Prostate gland (tissue), 2 donors: ENCODE results near the gene SH2D3A. TPM values are rescaled to one million over a fixed set of nuclear protein-coding genes. Genes with fewer than 3 reads are reported as not detected.

Experiments
- DNase-seq: peaks from one replicate; pipeline ENCODE4 v3.0.0-alpha.2; 2019; ENCODE audit warnings: low spot score
- H3K27ac ChIP-seq, 2 donors: fragments of 200-600 bp; sonication (generic); 2 replicates each; pipeline ENCODE4 v1.5.1; 2017 to 2019
- H3K27me3 ChIP-seq: fragments of 200-600 bp; sonication (generic); replicated peaks from 2 replicates; pipeline ENCODE4 v1.5.1; 2019; ENCODE audit not compliant: insufficient read depth
- H3K36me3 ChIP-seq, 2 donors: fragments of 200-600 bp; sonication (generic); 1 replicate in 1 of 2; 2 replicates in 1 of 2; pipeline versions ENCODE4 v1.5.1 to v1.8.1; 2017 to 2019
- H3K4me1 ChIP-seq: fragments of 200-600 bp; sonication (generic); replicated peaks from 2 replicates; pipeline ENCODE4 v1.5.1; 2019
- H3K4me3 ChIP-seq, 2 donors: fragments of 200-600 bp; sonication (generic); 2 replicates each; pipeline ENCODE4 v1.5.1; 2017 to 2019
- H3K9me3 ChIP-seq: fragments of 200-600 bp; sonication (generic); 2 replicates; pipeline ENCODE4 v1.5.1; 2017
- POLR2A ChIP-seq: fragments of 450-650 bp; IDR thresholded peaks from one replicate; pipeline ENCODE4 v1.6.1; 2016; ENCODE audit warnings: antibody characterized with exemption, mild to moderate bottlenecking
- POLR2AphosphoS5 ChIP-seq: sonication (generic); formaldehyde crosslinking; IDR thresholded peaks from one replicate; pipeline ENCODE4 v1.6.1; 2017; ENCODE audit warnings: antibody characterized with exemption
- WGBS: methylation state at CpG from one replicate; pipeline ENCODE4 v1.1.5; 2018; 5-methylcytosine and 5-hydroxymethylcytosine counted together
- intact Hi-C: fragments of 100-400 bp; cut with DNase I; formaldehyde crosslinking; loops from one replicate; pipeline ENCODE4 v1.14.2; 2022
- total RNA-seq, 2 donors: library from RNA; depleted of rRNA; stranded (reverse); fragments of >200 nt; gene quantifications; one replicate each; pipeline ENCODE4 v1.1.0, GENCODE V29; 2016
- TF ChIP-seq, protein P1 (sequence below), 4 experiments: fragments of 200-600 bp in 2 of 4; fragments of 450-650 bp in 2 of 4; sonication (generic) in 2 of 4; IDR thresholded peaks; 1 replicate in 3 of 4; 2 replicates in 1 of 4; pipeline ENCODE4 v1.5.1; 2016 to 2019; ENCODE audit warnings: antibody characterized with exemption in 4 of 4, mild to moderate bottlenecking in 2 of 4, moderate library complexity in 2 of 4

SH2D3A gene
- total RNA-seq, 2 donors from 2014 or later, result 35.5 to 45.1 TPM

DNA sequence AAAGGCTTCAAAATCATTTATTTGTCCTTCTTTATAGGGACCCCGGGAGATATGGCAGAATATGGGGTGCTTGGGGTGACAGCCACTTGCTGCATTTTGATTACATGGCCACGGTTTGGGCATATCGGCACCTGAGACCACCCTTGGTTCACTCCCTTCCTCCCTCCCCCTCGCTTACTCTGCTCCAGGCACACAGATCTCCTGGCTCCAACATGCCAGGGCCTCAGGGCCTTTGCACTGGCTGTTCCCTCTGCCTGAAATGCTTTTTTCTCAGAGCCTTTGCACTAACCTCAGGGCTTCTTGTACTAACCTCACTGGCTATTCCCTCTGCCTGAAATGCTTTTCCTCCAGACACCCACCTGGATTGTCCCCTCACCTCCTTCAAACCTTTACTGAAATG lies 29.0 kb upstream of the SH2D3A start:
- no peak overlapping the region for H3K4me3 ChIP-seq
- no peaks in the 10 kb centered on the region for H3K27me3 ChIP-seq
- H3K4me1 ChIP-seq, result no peaks in the 10 kb centered on the region
- TF ChIP-seq, protein P1, sequence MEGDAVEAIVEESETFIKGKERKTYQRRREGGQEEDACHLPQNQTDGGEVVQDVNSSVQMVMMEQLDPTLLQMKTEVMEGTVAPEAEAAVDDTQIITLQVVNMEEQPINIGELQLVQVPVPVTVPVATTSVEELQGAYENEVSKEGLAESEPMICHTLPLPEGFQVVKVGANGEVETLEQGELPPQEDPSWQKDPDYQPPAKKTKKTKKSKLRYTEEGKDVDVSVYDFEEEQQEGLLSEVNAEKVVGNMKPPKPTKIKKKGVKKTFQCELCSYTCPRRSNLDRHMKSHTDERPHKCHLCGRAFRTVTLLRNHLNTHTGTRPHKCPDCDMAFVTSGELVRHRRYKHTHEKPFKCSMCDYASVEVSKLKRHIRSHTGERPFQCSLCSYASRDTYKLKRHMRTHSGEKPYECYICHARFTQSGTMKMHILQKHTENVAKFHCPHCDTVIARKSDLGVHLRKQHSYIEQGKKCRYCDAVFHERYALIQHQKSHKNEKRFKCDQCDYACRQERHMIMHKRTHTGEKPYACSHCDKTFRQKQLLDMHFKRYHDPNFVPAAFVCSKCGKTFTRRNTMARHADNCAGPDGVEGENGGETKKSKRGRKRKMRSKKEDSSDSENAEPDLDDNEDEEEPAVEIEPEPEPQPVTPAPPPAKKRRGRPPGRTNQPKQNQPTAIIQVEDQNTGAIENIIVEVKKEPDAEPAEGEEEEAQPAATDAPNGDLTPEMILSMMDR (IDR thresholded peaks at IDR 0.05), result no peak
- TF ChIP-seq POLR2AphosphoS5 (no peak), POLR2A (no peak)
- no peaks in the 10 kb centered on the region for H3K36me3 ChIP-seq
- intact Hi-C loops, result no loop called here
- H3K27ac ChIP-seq, result no peak overlapping the region
- 79% methylated on average over 4 of the region's 4 CpGs for WGBS
- no peak for DNase-seq
- no peaks in the 10 kb centered on the region for H3K9me3 ChIP-seq

DNA sequence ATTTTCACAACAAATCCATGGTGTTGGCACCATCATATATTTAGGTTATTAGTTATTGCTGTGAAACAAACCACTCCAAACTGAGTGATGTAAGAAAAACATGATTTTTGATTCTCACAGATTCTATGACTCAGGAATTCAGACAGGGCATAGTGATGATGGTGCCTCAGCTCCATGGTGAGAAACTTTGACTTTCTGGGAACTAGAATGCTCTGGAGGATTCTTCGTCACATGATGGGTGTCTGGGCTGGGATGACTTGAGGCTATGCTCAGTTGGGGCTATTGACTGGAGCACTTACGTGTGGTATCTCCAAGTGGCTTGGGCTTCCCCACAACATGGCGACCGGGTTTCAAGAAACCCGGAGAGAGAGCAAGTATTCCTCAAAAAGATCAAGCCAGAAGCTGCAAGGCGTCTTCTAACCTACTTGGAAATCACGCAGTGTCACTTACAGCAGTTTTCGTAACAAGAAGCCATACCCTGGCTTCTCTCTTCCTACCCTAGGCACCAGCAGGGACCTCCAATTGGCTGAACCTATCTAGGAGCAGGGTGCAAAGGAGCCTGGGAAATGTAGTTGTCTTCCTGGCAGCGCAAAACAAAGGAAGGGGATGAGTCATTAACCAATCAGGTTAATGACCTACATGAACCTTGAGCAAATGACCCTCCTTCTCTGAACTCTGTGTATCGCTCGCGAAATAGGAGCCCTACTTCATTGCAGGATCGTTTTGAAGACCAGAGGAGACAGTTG lies 27.6 kb upstream of the SH2D3A start:
- DNase-seq, result no peak
- Histone ChIP-seq H3K4me1 (no peaks in the 10 kb centered on the region), H3K27me3 (no peaks in the 10 kb centered on the region), H3K27ac (no peak overlapping the region), H3K4me3 (no peak overlapping the region), H3K36me3 (no peaks in the 10 kb centered on the region), H3K9me3 (no peaks in the 10 kb centered on the region)
- intact Hi-C loops, result no loop called here
- WGBS, result 88% methylated on average over 13 of the region's 13 CpGs
- TF ChIP-seq, protein P1 (IDR thresholded peaks at IDR 0.05), result no peak
- TF ChIP-seq POLR2A (no peak), POLR2AphosphoS5 (no peak)

DNA sequence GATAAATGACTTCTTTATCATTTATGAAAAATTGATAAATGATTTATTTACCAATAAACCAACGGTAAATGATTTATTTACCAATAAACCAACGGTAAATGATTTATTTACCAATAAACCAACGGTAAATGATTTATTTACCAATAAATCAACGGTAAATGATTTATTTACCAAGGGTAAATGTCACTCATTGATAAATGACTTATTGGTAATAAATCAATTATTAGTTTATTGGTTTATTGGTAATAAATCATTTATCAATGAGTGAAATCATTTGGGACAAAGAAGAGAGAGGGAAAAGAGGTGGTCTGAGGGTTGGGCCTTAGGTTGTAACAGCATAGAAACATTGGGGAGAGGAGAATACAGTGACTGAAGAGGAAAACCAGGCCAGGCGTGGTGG lies 26.7 kb upstream of the SH2D3A start:
- H3K4me3 ChIP-seq, result no peak overlapping the region
- no peak for TF ChIP-seq POLR2A
- TF ChIP-seq, protein P1 (IDR thresholded peaks at IDR 0.05), result no peak
- TF ChIP-seq POLR2AphosphoS5, result no peak
- peak overlapping the region in 1 of 2 donors; percentile 53 for H3K27ac ChIP-seq
- H3K4me1 ChIP-seq, result peaks cover under 1% of the 10 kb centered on the region
- intact Hi-C loops, result no loop called here
- 65% methylated on average over 5 of the region's 5 CpGs for WGBS
- no peak for DNase-seq
- H3K27me3 ChIP-seq, result no peaks in the 10 kb centered on the region
- H3K9me3 ChIP-seq, result no peaks in the 10 kb centered on the region
- H3K36me3 ChIP-seq, result no peaks in the 10 kb centered on the region

DNA sequence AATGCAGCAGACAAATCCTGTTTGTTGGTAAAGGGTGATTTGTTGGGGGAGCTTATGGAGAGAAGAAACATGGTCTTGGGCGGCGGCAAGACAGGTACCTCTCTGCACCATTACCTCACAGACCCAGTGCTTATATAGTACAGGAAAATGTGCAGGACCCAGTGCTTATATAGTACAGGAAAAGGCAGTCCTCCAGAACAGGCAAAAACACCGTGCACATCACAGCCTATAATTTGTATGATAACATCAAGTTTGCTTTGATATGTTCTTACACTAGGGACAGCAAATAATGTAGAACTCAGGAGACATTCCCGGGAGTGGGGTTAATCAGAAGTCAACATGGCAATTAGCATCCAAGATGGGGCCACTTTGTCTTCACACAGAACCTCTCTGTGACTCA lies 26.2 kb upstream of the SH2D3A start:
- 37% methylated on average over 4 of the region's 4 CpGs for WGBS
- Histone ChIP-seq H3K9me3 (no peaks in the 10 kb centered on the region), H3K4me3 (no peak overlapping the region), H3K27me3 (no peaks in the 10 kb centered on the region), H3K4me1 (peaks cover 5% of the 10 kb centered on the region), H3K27ac (peak overlapping the region in 1 of 2 donors; percentile 53), H3K36me3 (no peaks in the 10 kb centered on the region)
- TF ChIP-seq, protein P1 (IDR thresholded peaks at IDR 0.05), result no peak
- peak; percentile 73 for TF ChIP-seq POLR2AphosphoS5
- DNase-seq, result peak; percentile 20
- intact Hi-C loops, result no loop called here

DNA sequence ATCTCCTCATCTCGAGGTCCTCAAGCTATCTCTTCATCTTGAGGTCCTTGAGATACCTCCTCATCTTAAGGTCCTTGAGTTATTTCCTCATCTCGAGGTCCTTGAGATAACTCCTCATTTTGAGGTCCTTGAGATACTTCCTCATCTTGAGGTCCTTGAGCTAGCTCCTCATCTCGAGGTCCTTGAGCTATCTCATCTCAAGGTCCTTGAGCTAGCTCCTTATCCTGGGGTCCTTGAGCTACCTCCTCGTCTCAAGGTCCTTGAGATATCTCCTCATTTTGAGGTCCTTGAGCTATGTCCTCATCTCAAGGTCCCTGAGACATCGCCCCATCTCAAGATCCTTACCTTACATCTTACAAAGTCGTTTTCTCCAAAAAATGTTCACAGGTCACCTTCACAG lies 24.0 kb upstream of the SH2D3A start:
- H3K27me3 ChIP-seq, result no peaks in the 10 kb centered on the region
- WGBS, result 86% methylated on average over 6 of the region's 6 CpGs
- no peak overlapping the region for H3K4me3 ChIP-seq
- H3K27ac ChIP-seq, result no peak overlapping the region
- no peak for TF ChIP-seq POLR2AphosphoS5
- TF ChIP-seq POLR2A, result no peak
- TF ChIP-seq, protein P1 (IDR thresholded peaks at IDR 0.05), result no peak
- intact Hi-C loops, result no loop called here
- H3K4me1 ChIP-seq, result peaks cover 5% of the 10 kb centered on the region
- no peaks in the 10 kb centered on the region for H3K36me3 ChIP-seq
- no peak for DNase-seq
- no peaks in the 10 kb centered on the region for H3K9me3 ChIP-seq
